DND-41 (cell line): Measurements from ENCODE around the gene ITGA11.

Source experiments
- EZH2 ChIP-seq: IDR thresholded peaks from 3 replicates; pipeline ENCODE4 v1.6.1; 2012; ENCODE audit warnings: borderline replicate concordance, low read depth, mild to moderate bottlenecking, moderate library complexity, low read length, inconsistent platforms; ENCODE audit not compliant: severe bottlenecking
- TF ChIP-seq, protein P1 (sequence below): IDR thresholded peaks from 2 replicates; pipeline ENCODE4 v1.5.1; 2012; ENCODE audit warnings: borderline replicate concordance, low read length, moderate library complexity, mild to moderate bottlenecking; ENCODE audit not compliant: poor library complexity, severe bottlenecking; ENCODE audit errors: extremely low read depth

DNA sequence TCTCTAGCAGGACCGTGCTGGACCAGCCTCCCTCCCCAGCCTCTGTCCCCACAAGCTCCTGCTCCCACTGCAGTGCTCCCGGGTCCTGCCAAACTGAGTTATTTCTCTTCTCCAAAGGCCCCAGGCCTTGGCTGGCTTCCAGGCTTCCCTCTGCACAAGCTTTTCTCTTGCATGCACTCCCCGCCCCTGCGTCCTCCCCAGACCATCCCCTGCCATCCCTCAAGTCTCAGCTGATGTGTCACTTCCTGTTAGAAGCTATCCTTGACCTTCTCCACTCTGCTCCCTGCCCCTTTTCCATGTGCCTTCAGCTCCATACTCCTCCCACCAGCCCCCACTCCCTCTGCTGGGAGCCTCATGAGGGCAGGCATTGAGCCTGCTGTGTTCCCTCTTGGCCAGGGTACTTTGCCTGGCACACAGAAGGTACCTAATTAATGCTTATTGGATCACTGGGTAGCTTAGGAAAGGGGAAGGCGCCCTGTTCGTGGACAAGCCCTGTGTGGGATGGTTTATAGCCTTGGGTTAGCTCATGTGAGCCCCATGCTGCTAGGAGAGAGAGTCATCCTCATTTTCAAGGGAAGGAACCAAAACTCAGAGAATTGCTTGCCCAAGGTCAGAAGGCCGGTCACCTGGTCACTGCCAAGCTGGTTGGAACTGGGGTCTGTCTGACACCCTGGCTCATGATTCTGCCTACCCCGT lies 98.0 kb downstream of the ITGA11 start:
- TF ChIP-seq, protein P1, sequence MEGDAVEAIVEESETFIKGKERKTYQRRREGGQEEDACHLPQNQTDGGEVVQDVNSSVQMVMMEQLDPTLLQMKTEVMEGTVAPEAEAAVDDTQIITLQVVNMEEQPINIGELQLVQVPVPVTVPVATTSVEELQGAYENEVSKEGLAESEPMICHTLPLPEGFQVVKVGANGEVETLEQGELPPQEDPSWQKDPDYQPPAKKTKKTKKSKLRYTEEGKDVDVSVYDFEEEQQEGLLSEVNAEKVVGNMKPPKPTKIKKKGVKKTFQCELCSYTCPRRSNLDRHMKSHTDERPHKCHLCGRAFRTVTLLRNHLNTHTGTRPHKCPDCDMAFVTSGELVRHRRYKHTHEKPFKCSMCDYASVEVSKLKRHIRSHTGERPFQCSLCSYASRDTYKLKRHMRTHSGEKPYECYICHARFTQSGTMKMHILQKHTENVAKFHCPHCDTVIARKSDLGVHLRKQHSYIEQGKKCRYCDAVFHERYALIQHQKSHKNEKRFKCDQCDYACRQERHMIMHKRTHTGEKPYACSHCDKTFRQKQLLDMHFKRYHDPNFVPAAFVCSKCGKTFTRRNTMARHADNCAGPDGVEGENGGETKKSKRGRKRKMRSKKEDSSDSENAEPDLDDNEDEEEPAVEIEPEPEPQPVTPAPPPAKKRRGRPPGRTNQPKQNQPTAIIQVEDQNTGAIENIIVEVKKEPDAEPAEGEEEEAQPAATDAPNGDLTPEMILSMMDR, result no peak
- TF ChIP-seq EZH2, result no peak
